Activated CD8-positive, alpha-beta memory T cell treated with anti-CD3 and anti-CD28 coated beads for 4 hours (primary cell): ENCODE measurements around the gene SULT1A2.
"Not testable (repeated sequence)": the region's sequence is repeated elsewhere in the genome, so short reads cannot be mapped to it uniquely, and the experiment has no call there.

Source experiments
- DNase-seq, 2 donors: peaks; one replicate each; pipeline ENCODE4 v3.0.0-alpha.2; 2020; ENCODE audit warnings: low read depth in 2 of 2

SULT1A2 gene

GRCh38 chr16:28609631-28610594 is 13.1 kb upstream of the SULT1A2 start, which contains the start of gene SULT1A1:
Gene SULT1A1 (minus strand): TSS chr16:28610044. CDS start chr16:28608855, 1,189 bp downstream.
- no peak for DNase-seq

- DNase-seq: not testable (repeated sequence)
Measured at GRCh38 chr16:28608867-28609596, 12.2 kb upstream of the SULT1A2 start.

GRCh38 chr16:28608496-28608808 is 11.6 kb upstream of the SULT1A2 start:
- not testable (repeated sequence) for DNase-seq

DNA sequence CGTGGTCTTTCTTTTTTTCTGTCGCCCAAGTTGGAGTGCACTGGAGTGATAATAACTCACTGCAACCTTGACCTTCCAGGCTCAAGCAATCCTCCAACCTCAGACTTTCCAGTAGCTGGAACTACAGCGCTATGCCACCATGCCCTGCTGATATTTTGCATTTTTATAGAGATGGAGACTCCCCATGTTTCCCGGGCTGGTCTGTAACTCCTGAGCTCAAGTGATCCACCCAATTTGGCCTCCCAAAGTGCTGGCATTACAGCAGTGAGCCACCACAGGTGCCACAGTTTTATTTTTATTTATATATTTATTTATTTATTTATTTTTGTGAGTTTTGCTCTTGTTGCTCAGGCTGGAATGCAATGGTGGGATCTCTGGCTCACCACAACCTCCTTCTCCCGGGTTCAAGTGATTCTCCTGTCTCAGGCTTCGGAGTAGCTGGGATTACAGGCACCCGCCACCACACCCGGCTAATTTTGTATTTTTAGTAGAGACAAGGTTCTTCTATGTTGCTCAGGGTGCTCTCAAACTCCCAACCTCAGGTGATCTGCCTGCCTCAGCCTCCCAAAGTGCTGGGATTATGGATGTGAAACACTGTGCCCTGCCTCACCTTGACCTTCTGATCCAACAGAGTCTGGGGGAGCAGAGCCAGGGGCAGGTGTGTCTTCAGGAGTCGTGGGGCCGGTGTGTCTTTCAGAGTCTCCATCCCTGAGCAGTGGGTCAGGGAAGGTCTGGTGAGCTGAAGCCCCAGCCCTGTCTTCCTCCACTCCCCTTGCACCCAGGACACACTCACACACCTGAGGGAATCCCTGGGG is 11.0 kb upstream of the SULT1A2 start:
- not testable (repeated sequence) for DNase-seq

DNA sequence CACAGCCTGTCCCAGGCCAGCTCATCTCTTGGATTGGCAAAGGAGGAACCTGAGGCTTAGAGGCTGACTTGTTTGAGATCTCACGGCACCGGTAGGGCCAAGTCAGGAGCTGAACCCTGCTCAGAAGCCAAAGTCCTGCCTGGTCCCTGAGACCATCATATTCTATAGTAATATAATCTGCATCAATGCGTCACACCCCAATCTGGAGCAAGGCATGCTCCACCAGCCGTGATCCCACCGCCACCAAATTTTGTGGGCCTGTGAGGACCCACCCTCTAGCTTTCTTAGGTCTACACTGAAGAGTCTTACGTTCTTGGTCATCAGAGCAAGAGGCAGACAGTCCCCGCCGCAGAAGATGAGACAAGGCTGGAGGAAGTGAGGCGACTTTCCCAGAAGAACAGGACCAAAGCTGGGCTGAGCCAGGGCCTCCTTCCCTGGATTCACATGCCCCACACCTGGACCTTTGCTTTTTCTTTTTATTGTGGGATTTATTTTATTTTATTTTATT is 10.3 kb upstream of the SULT1A2 start:
- DNase-seq: no peak

- DNase-seq: no peak
Measured at GRCh38 chr16:28606291-28607115, 9.7 kb upstream of the SULT1A2 start.

- no peak for DNase-seq
Measured at GRCh38 chr16:28604186-28604565, 7.3 kb upstream of the SULT1A2 start.

DNA sequence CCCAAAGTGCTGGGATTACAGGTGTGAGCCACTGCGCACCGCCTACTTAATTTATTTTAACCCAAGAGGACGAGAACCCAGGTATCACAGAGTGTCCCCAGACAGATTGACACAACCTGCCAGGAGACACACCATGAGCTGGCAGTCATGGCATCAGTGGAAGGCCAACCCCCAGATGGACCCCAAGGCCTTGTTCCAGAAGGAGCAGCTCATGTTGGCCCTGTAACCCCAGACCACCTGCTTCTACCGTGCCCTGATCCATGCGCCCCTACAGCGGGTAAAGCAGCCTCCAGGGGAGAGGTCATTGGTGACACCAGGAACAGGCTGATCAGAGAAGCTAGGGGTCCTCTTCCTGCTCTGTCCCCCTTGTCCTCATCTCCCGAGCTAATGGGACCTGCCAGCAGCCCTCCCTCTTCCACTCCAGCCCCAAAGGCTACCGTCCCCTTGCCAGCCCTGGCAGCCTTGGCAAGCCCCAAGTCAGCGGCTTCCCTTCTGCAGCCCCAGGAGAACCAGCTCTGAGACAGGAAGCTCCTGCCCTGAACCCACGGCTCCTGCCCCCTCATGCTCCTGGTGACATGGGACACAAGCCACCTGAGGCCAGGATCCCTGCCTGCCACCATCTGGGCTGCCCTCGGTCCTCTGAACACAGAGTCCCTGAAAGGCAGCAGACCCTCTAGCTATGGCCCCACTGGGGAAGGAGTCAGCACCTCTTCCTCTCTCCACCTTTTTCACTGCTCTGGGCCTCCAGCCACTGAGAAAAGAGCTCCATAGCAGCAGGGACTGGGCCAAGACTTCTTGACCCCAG is 6.7 kb upstream of the SULT1A2 start:
- no peak for DNase-seq

DNA sequence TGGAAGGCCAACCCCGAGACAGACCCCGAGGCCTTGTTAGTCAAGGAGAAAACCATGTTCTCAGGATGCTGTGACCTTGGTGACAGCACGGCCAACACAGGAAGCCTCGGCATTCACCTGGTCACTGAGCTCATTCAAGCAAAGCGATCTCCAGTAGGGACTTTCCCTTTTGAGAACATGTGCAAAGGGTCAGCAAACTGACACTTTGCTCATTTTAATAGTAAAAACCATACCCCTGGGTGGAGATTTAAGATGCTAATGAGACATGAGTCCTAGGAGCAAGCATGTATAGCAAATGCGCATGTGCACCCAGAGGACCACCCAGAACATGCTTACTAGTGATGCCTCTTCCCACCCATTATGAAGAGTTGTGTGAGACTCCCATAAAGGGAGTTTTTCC is 5.7 kb upstream of the SULT1A2 start:
- DNase-seq: no peak

DNA sequence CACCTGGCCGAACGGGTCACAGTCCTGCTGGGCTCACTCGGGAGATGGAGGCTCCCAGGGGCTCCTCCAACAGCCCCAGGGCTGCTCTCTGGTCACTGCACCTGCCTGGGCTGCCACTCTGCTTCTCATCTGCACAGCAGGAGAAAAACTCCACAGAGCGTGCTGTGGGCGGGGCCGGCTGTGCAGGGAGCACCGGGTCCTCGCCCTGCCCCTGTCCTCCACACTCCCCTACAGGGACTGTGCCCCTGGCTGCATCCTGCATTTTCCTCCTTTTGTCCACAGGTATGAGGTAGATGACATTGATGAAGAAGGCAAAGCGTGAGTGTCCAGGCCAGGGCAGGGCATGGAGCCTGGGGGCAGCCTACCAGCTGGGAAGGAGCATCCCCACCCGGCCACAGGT is 5.2 kb upstream of the SULT1A2 start:
- not testable (repeated sequence) for DNase-seq

DNA sequence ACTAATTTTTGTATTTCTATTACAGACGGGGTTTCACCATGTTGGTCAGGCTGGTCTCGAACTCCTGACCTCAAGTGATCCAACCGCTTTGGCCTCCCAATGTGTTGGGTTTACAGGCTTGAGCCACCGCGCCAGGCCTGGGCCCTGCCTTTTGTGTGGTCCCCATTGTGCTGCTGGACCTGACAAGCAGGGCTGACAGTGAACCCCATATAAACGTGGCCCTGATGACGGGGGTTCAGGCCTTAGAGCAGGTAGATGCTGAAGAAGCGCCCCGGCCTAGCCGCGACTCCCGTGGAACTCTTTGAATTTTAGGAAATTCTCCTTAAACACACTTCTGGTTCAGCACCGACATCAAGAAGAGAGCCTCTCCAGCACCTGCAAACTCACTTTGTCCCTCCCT is 4.7 kb upstream of the SULT1A2 start:
- not testable (repeated sequence) for DNase-seq

DNA sequence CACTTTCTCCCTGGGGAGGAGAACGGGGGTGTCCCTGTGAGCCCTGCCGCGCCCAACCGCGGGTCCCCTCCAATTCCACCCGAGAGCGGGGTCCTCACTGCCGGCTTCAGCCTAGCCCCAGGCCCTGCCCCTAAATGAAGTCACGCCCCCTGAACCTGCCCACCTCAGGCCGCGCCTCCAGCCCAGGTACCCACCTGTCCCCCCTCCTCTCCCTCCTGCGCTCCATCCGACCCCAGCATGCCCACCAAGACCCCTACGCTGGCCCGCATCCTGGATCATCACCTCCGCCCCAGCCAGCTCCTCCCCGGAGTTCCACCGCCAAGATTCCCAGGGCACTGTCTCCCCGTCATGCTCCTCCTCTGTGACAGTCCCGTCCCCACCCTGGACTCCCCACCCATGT is 4.1 kb upstream of the SULT1A2 start:
- not testable (repeated sequence) for DNase-seq

GRCh38 chr16:28599377-28600285 is 2.8 kb upstream of the SULT1A2 start:
- DNase-seq: not testable (repeated sequence)

- no peak for DNase-seq
Measured at GRCh38 chr16:28597692-28598261, 927 bp upstream of the SULT1A2 start.

- DNase-seq: no peak
Measured at GRCh38 chr16:28596115-28596630, 677 bp downstream of the SULT1A2 start.

- not testable (repeated sequence) for DNase-seq
Measured at GRCh38 chr16:28595451-28595850, 1.4 kb downstream of the SULT1A2 start.

DNA sequence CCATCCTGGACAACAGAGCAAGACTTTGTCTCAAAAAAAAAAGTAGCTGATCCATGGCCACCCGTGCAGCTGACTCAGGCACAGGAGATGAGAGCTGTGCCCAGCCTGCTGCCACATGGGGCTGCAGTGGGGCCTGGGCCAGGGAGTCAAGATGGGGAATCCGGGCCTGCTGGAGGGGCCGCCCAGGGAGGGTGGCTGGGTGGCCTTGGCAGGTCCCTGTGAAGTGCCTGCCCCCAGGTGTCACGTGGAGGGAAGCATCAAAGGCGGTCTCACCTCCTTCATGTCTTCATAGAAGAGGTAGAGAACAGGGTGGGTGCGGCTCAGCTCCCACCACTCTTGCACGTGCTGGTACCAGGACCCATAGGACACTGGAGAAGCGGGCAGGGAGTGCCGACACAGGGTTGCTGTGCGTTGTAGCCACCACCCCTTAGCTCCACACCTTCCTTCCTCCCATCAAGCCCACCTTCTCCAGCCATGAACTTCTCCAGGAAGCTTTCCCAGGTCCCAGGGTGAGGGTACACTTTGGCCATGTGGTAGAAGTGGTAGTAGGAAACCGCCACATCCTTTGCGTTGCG is 3.8 kb downstream of the SULT1A2 start:
- no peak for DNase-seq

DNA sequence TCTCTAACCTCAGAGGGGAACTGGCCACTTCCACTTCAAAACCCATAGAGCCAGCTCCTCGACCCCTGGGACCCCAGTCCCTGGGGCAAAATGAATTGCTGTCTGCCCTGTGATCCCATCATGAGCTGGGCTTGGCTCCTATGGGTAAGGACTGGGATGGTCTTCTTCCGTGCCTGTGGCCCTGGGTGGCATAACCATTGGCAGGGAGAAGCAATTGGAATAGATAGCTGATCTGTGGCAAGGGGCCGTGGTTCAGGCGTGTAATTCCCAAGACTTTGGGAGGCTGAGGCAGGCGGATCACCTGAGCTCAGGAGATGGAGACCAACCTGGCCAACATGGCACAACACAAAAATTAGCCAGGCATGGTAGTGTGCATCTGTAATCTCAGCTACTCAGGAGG is 4.3 kb downstream of the SULT1A2 start:
- DNase-seq: no peak
